Testis (tissue), 2 donors: ENCODE data around the gene INPP4A.

ENCODE experiments used
- CTCF ChIP-seq, 3 experiments: fragments of 450-650 bp in 2 of 3; fragments of 200-600 bp in 1 of 3; sonication (generic) in 1 of 3; IDR thresholded peaks; one replicate each; pipeline ENCODE4 v1.5.1; 2016 to 2019; ENCODE audit warnings: antibody characterized with exemption in 3 of 3, mild to moderate bottlenecking in 2 of 3, moderate library complexity in 1 of 3
- POLR2A ChIP-seq: fragments of 450-650 bp; IDR thresholded peaks from one replicate; pipeline ENCODE4 v1.6.1; 2017; ENCODE audit warnings: antibody characterized with exemption, mild to moderate bottlenecking, moderate library complexity

GRCh38 chr2:98433363-98433964 lies 11.2 kb upstream of the INPP4A start:
- TF ChIP-seq CTCF (IDR thresholded peaks at IDR 0.05), result no peak
- no peak for TF ChIP-seq POLR2A
